HG03103 (cell line): ENCODE results near the gene ADCYAP1R1.

Source experiments
- ATAC-seq: cut with Tn5 transposase; IDR thresholded peaks from one replicate; pipeline ENCODE4 v1.9.1; 2021; ENCODE audit warnings: low read depth; ENCODE audit not compliant: unreplicated experiment

Gene ADCYAP1R1

DNA sequence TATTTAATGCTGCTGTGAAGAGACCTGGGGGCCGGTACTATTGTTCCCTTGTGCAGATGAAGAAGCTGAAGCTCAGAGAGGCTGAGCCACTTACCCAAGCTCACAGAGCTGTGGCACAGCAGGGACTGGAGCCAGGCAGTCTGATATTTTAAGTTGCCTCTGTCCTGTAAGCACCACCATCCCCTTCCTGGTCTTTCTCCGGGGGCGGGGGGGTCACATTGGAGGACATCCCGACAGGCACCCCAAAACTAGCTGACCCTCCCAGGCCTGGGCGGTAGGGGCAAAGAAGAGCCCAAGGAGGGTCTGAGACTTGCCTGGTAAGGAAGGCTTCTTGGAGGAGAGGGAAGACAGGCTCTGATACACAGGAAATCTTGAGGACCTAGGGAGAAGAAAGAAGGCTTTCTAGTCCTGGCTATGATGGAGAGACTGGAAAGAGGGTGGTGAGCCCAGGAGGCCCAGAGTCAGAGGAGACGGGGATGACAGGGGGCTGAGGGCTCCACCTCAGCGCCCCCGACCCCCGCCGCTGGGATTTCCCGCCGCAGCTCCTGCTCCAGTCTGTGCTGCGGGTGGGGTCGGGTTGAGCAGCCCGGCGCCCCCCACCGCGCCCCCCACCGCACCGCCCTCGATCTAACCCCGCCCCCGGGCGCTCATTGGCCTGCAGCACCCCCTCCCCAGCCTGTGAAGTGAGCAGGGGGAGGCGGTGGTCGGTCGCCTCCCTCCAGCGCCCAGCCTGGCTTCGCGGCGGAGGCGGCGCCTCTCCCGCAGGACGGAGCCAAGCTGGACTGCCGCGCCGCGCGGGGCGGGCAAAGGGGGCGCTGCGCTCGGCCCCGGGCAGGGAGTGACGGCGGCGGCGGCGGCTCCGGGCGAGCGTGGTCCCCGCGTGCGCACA is at the start of gene ADCYAP1R1:
TSS of gene ADCYAP1R1 (plus strand) at position 711 of the 889 bp plus-strand sequence. CDS start 10,957 bp downstream, outside the sequence.
- no peak for ATAC-seq

DNA sequence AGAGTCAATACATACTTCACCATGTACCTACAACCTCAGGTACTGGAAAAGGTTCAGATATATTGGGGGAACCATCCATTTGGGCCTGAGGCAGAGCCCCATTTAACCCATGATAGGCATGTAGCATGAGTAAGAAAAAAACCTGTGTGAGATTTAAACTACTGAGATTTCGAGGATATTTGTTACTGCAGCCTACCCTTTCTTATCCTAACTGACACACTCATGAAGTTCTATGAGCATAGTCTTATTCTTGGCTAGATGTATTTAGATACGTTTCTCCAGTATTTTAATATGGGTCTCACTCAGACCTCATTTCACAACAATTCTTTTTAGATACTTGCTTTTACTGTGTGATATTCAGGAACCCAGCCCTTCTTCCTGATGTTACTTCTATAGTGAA is 49.0 kb upstream of the ADCYAP1R1 start:
- no peak for ATAC-seq

DNA sequence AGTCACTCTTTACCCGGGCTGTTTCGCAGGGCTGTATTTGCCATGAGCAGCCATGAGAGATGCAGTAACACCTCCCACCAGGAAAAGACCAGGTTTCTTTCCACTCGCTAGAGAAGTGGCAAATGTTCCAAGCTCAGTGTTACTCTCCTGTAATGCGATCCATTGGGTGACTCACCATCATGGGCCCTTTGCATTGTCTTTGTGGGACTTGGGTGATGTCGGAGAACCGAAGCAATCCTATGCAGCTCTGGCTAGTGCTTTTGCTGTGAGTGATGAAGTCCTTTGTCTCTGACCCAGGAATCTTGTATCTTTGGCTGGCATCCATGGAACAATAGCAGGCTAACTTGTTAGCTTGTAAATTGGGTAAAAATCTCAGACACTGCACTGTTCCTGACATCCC is 48.4 kb upstream of the ADCYAP1R1 start:
- ATAC-seq, result no peak

DNA sequence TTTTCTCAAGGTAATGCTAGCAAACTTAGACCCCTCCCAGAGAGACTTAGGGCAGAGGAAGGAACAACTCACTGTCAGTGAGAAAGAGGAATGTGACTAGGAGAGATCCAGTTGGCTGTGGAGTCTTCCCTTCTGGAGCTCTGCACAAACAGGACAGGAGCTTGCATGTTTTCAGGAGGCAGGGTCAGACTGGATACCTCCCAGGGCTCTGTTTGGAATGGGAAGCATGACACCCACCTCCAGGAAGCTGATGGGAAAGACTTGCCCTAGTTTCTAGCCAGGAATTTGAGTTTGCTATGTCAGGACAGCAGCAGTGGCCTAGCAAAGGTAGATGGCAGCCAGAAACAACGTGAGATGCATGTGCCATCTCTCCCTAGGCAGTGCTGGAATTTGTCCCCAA is 47.7 kb upstream of the ADCYAP1R1 start:
- no peak for ATAC-seq

DNA sequence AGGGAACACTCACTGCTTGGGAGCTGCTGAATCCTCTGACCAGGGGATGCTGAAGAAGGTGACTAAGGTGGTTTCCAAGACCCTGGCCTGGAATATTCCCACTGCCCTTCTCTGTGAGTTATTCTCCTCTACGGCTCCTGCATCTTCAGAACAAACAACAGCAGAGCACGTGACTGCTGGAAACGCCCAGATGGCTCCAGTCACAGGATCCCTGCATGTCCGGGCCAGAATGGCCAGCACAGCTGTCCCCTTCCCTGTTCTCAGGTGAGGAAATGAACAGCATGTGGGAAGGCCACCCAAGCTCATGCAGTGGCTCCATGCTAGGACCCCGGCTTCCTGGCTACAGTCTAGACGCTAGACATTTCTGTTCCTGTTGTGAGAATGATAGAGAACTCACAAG is 45.3 kb upstream of the ADCYAP1R1 start:
- ATAC-seq, result no peak

DNA sequence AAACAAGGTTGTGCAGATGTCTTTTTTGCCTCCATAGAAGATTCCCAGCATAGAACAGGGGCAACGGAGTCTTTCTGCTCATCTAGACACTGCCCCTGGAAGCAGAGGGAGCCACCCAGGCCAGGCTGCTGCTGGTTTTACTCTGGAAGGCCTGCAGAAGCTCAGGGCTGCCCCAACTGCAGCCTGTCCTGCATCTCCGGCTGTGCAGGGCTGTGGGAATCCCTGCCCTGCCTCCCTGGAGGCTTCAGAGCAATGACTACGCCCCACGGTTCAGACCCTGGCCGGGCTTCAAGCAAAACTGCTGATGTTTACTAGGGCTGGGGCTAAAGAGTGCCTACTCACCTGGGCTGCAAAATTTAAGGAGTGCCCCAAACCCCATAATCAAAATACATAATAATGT is 44.5 kb upstream of the ADCYAP1R1 start:
- no peak for ATAC-seq

DNA sequence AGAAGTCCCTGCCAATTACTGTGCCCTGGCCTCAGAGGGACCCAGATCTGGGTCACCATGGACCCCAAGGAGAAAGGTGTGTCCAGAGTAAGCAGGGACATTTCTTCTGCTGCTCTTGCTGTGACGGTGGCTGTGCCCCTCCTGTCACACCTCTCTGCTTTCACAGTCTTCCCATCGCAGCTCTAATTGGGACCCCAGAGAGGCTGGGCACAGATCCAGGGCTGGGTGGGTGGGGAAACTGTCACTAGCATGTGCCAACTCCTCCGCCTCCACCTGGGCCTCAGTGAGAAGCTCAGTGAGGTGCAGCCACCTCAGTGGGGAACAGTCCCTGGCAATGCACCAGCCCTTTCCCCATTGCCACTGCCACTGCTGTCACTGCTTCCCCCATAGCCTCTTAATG is 37.3 kb upstream of the ADCYAP1R1 start:
- no peak for ATAC-seq

DNA sequence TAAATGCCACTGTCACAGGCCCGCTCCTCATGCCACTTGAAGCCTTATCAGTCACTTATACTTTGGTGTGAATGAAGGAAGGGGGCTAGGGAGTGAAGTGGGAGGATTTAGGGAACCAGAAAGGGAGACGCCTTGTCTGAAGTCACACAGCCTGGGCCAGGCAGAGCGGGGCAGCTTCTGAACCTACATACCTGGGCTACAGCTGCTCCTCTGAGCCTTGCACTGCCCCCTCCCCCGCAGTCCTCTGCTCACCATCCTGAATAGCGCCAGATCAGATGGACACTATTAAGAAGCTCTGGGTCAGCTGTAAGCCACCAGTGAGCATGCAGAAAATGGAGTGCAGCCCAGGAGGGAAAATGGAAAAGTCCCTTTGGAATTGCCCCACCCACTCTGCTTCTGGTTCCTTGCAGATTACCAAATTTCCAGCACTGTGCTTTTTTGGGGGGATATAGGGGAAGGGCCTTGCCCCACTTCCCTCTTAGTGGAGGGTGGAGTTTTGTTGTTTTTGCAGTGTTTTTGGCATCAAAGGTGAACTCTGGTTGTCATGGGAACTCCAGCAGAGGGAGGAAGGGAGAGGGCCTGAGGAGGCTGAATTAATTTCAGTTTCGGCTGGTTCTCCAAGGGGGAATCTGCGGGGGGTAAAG is 35.0 kb upstream of the ADCYAP1R1 start:
- ATAC-seq, result no peak

DNA sequence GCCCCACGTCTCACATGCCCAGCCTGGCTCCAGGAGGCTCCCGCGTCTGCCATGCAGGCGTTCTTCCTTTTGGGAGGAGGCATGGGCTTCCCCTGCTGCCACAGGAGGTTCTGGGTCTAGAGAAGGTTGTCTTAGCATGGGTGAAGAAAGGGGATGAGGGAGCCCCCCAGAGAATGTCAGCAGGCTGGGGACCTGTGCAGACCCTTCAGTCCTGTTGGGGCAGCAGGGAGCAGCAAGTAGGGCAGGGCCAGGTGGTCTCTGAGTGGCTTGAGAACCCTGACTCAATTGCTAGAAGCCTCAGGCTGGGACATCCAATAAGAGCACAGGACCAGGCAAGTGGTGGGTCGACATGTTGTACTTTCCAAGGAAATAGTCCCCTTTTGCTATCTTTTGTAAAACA is 34.4 kb upstream of the ADCYAP1R1 start:
- ATAC-seq, result no peak

DNA sequence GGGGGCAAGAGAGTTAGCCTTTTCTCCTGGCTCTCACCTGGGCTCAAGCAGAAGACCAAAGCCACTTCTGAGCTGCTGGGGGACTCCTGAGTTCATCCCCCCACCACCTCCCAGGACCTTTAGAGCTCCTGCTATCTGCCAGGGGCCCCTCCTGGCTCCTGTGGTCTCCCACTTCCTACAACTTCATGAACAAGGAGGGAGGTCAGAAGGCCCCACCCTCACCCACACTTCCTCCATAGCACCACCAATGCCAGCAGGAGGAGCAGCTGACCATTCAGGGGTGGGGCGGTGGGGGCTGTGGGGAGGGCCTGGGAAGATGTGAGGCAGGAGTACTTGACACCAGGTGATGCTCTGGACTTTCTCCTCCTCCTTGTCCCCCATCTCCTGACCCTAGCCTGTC is 32.6 kb upstream of the ADCYAP1R1 start:
- no peak for ATAC-seq

DNA sequence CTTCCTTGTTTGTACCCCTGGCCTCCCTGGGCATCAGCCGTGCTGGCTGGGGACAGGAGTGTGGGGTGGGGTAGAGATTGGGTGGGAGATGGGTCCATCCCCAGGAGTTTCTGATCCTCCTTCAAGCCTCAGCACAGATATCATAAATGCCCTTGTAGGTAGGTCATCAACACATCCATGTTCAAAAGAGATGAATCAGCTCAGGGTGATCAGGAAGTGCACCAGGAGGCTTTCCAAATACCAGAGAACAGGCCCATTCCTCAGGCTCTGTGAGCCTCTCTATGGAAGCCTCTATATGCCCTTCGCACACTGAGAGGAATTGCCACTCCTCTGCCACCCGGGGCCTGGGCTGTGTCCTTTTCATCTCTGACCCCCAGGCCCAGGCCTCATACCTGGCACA is 31.9 kb upstream of the ADCYAP1R1 start:
- ATAC-seq, result no peak

DNA sequence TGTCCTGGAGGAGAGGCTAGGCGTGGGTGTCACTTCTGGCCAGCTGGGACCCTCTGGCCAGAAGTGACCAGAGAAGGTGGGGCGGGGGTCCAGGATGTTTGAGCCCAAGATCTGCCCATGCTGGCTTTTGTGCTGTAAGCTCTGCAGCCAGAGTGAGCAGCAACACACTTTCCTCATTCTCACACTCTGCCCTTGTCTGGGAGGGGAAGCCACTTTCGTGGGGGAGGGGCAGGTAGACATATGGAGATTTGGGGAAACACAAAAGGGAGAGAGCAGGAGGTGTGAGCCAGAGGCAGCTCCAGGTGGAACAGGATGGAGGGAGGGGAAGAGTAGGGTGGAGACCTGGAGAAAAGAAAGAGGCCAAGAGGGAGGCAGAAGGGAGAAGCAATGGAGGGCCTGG is 31.5 kb upstream of the ADCYAP1R1 start:
- no peak for ATAC-seq

DNA sequence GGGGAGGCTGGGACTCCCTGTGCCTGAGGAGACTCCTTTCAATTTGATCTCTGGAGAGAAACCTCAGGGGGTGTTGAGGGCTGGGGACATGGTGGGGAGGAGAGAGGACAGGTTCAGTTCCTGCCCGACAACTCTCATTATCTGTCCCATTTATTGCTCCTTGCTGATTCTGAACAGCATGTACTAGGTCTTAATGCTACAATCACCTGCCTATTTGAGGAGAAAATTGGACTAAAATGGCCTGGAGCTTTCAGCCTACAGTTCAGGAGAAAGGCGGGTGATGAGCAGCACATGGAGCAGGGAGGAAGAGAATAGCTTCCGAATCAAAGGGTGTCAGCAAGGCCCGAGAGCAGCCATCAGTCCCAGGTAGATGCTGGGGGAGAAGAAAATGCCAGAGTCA is 30.0 kb upstream of the ADCYAP1R1 start:
- ATAC-seq, result no peak

DNA sequence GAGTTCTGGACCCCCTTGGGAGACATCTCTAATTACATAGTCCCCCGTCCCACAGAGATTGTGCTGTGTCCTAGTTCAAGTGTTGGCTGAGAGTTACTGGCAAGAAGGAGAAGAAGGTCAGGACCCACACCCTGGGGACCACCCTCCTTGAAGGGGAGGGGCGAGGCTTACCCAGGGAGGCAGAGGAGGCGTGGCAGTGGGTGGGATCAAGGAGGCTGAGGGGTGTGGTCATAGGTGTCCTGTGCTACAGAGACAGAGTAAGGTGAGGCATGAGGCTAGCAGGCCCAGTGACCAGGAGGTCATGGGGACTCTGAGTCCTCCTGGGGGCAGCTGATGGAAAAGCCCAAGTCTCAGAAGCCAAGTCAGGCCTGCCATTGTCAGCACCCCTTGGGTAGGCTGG is 29.4 kb upstream of the ADCYAP1R1 start:
- no peak for ATAC-seq

DNA sequence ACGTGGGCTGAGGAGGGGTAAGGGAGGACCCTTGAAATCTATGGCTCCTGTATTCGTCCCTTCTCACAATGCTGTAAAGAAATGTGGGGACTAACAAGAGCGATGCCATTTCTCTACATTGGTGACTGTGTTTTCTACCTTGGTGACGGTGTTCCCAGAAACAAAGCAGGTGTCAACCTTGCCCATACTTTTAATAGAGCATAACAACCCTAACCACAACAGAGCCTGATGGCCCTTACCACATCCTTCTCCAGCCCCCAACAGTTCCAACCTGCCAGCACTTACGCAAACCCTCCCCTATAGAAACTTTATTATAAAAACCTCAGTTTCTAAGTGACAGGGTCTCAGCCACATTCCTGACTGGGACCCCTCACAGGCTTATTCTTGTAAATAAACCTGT is 28.2 kb upstream of the ADCYAP1R1 start:
- no peak for ATAC-seq

DNA sequence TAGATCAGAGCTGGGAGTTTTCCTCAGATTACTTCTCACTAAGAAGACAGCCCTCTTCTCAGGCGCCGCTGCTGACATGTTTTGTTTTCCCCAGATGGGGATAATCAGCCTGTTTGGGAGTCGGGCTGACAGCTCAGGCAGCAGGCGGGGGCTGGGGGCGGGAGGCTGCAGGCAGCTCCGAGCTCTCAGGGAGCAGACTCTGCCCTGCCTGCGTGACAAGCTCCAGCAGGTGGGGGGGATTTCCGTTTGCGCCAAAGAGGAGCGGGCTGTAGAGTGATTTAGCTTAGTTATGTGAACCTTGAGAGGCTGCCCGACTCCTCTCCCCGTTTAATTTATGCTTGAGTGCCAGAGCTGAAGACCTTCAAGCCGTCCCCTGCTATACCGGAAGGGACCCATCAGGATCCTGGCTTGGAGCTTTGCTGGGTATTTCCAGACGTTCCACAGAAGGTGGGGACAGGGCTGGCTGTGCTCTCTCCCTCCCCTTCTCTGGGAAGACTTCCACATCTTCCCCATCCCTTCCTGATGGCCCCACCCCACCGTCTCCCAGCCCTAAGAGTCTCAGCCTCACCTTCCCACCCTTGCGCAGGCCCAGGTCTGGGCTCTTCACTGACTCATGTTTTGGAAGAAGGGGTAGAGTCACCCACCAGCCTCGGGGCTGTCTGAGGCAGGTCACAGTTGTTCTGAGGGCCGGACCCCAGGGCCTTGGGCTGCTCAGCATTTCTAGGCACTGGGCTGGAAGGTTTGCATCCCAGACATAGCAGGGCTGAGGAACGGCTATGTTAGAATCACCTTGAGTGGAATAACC is 24.7 kb upstream of the ADCYAP1R1 start:
- ATAC-seq, result no peak

DNA sequence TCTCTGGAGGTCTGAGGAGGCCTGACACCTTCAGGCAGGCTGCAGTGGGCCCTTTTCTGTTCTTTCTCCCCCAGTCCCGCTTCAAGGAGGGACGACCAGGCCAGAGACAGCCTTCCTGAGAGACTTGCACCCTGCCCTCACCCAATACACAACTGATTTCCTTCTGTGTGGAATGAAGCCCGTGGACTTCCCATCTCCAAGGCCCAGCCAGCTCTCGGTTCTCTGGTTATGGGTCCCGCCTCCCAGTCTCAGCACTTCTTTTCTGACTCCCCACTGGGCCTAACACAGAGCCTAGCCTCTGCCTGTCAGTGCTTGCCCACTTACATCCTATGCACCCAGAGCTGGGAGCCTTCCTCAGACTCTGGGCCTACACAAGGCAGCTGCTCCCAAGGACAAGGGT is 24.1 kb upstream of the ADCYAP1R1 start:
- no peak for ATAC-seq

DNA sequence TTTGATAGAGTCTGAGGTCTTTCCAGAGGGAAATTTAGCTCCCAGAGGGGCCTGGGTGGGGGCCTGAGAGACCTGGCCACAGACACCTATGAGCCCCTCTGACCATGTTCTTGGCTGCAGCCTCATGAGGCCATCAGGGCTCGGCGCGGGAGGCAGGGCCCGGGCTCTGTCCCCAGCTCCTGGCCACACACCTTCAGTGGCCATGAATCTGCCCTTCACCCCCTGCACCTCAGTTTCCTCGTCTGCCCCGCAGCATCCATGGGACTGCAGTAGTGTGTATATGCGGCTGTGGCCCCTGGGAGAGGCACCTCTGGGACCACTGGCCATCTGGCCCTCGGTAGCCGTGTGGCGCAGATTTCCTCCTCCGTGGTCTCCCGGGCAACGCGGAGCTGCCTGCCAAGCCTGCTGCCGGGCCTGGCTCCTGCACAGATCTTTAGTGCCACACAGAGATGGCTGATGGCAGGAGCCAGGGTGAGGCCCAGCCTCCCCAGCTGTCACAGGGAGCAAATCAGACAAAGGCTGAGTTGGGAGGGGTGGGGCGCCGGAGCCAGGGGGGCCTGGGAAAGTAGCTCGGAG is 23.6 kb upstream of the ADCYAP1R1 start:
- ATAC-seq, result no peak

DNA sequence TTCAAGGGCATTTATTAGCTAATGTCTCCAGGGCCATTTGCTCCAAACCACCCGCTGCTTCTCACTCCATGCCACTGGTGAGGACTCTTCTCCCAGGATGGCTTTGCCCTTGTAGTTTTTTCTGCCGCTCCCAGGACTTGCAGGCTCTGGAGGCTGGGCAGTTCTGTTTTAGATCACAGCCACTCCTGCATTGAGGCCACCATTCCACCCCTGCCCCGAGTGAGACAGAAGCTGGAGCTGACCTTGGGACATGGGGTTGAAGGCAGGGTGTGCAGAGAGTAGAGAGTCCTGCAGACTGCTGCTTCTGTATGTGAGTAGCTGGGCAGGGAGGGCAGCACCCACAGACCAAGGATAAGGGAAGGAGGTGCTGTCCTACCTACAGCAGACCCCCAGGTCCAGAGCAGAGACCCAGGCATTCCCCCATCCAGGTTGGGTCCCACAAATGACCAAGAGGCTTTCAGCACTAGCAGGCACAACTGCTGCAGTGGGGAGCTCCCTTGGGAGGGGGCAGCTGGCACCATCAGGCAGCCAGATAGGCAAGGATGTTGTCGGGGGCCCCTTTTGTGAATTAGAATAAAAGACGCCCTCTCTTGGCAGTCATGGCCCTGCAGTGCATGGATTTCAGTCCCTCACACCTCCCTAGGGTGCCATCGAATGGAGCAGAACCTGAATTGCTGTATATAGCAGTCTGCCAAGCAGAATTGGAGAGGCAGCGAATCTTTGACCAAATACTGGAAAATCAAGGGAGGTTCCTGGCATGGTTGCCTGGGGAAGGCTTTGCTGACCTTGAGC is 22.7 kb upstream of the ADCYAP1R1 start:
- ATAC-seq, result no peak

DNA sequence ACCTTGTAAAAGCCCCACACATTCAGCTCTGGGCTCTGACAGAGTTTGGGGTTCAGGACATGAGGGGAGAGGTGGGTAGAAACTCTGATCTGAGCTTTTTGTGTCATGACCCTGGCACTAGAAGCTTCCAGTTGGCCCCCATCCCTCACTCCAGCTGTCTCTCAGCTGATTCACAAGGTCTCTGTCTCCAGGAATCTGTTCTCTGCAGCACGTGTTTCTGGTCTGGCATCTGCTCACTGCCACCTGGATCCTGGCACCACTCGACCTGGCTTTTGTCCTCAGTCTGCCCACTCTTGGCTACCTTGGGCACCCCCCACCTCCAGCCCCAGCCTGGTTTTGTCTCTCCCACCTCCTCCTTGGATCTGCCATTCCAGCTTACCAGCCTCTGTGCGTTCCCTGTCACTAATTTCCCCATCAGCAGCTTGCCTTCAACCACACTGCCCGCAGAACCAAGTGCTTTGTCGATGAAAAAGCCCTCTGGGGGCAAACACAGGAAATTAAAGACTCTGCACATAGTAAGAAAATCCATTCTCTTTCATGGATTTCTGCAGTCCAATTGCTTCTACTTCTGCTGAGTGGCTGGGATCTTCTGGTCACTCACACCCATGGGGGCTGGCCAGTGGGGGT is 18.3 kb upstream of the ADCYAP1R1 start:
- ATAC-seq, result no peak
